ENCODE results near the gene MIER2.
A peak's percentile ranks its signal among the peaks of the same experiment; 100 is the strongest.

Gene MIER2

GRCh38 chr19:306151-306900 is 38.3 kb downstream of the MIER2 start:
- TF ChIP-seq, protein P1, sequence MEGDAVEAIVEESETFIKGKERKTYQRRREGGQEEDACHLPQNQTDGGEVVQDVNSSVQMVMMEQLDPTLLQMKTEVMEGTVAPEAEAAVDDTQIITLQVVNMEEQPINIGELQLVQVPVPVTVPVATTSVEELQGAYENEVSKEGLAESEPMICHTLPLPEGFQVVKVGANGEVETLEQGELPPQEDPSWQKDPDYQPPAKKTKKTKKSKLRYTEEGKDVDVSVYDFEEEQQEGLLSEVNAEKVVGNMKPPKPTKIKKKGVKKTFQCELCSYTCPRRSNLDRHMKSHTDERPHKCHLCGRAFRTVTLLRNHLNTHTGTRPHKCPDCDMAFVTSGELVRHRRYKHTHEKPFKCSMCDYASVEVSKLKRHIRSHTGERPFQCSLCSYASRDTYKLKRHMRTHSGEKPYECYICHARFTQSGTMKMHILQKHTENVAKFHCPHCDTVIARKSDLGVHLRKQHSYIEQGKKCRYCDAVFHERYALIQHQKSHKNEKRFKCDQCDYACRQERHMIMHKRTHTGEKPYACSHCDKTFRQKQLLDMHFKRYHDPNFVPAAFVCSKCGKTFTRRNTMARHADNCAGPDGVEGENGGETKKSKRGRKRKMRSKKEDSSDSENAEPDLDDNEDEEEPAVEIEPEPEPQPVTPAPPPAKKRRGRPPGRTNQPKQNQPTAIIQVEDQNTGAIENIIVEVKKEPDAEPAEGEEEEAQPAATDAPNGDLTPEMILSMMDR (IDR thresholded peaks at IDR 0.05; ENCODE audit: extremely low read depth, missing control alignments), result no peak
- no peak for DNase-seq (ENCODE audit: low spot score)

DNA sequence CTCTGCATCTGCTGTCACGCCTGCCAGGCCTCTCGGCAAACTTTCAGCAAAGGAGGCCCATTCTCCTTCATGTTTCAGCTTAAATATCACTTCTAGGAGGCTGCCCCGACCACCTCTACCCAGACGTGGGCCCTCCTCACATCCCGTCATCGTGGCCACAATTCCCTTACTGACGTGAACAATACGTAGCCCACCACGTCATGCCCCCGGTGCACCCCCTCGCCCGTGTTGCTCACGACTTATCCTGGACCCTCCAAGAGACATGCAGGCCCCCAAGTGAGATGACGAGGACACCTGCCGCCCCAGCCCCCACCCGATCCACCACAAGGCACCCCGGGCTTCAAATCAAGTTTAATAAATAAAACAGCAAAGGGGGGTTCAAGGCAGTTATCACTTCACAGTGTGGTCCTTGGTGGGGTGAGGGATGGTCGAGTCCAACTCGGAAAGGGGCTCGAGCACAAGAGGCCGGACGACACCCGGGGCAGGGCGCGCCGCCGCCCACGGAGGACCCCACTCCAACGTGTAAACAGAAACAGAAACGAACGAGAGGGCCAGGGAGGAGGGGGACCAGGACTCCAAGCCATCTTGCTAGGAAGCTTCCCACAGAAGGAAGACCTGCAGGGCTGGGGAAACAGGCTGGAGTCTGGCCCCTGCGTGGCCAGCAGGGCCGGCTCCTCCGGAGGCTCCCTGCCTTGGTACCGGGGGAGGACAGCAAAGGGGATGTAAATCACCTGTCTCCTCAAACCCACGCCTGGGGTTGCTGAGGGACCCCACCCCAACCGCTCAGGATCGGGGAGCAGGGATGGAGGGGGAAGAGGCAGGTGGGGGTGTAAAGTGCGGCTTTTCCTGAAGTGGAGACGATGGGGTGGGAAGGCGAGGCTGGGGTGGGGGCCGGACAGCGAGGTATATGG is 39.1 kb downstream of the MIER2 start:
- DNase-seq (ENCODE audit: low spot score), result no peak
- TF ChIP-seq, protein P1 (IDR thresholded peaks at IDR 0.05; ENCODE audit: extremely low read depth, missing control alignments), result no peak

DNA sequence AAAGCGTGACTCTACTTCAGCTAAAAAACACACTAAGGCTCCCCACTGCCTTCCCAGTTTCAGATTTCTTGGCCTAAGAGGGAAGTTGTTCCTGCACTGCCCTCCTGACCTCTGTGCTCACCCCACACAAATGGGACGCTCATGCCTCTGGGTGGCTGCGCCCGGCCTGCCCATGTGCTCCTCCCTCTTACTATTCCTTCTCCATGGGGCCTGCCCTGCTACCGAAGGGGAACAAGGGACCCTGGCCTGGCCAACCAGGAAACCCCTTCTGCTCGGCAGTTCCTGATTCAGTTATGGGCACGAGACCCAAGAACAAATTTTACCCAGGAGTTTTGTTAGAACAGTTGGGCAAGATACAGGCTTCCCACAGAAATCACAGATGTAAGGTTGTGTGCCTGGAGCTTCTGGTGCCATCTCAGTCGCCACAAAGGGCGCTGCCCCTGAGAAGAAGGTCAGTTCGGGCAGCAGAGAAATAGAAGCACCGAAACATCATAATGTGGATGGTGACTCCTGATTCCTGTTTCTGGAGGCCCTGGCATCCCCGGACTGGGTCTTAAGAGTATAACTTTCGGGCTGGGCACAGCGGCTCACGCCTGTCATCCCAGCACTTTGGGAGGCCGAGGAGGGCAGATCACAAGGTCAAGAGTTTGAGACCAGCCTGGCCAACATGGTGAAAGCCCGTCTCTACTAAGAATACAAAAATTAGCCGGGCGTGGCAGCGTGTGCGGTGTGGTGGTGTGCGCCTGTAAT is 47.9 kb downstream of the MIER2 start:
- DNase-seq (ENCODE audit: low spot score), result no peak
- TF ChIP-seq, protein P1 (IDR thresholded peaks at IDR 0.05; ENCODE audit: extremely low read depth, missing control alignments), result no peak

DNA sequence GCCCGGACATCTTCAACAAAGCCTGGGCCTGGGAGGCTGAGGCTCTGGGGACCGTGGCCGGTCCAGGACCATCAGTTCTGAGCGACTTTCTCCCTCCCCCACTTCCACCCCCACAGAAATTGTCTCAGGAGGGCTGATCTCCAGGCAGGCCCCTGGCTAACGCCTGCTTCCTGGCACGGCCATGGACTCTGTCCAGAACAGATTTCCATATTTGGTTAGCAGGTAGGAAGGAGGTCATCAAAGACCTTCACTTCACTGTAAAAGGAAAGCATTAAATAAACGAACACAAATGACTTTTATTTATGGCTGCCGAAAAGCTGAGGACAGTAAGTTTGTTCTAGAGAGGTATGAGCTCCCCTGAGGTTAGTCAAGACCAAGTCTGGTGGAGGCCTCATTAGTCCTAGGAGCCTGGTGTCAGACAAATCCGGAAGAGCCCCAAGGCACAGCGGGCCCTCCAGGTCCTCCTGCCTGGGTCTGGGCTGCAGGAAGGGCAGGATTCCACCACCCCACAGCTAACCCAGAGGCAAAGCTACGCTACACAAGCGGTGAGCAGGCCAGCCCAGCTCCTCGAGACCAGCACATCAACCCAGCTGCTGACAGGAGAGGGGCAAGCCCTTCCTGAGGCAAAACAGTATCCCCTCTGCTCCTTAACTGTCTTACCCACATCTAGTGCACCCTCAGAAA is 48.8 kb downstream of the MIER2 start:
- no peak for DNase-seq (ENCODE audit: low spot score)
- TF ChIP-seq, protein P1 (IDR thresholded peaks at IDR 0.05; ENCODE audit: extremely low read depth, missing control alignments), result no peak

GRCh38 chr19:294946-295686 is 49.5 kb downstream of the MIER2 start:
- TF ChIP-seq, protein P1 (IDR thresholded peaks at IDR 0.05; ENCODE audit: extremely low read depth, missing control alignments), result peak; percentile 86
- peak; percentile 85 for DNase-seq (ENCODE audit: low spot score)

DNA sequence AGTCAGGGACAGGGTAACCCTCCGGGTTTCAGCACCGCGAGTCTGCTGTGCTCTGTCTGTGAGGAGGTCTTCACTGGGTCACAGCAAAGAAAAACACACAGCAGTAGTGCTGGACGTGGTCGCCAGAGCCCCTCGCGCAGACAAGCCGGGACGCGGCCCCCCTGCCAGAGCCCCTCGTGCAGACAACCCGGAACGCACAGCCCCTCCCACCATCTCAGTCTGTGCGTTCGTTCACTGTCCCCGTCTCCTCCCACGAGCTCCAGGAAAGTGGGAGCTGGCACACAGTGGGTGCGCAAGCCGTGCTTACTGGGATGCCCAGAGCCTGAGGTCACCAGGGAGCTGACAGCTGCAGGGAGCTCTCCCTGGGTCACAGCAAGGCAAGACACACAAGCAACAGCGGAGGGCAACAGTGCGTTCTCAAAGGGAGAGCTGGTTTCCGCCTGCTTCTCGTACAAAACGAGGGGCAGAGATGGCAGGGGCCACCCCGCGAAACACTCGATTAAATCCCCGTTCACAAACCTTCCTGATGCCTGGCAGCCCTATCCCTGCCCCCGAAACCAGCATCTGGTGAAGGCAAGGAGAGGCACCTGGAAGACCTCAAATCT is 50.2 kb downstream of the MIER2 start:
- TF ChIP-seq, protein P1 (IDR thresholded peaks at IDR 0.05; ENCODE audit: extremely low read depth, missing control alignments), result no peak
- peak; percentile 53 for DNase-seq (ENCODE audit: low spot score)

Data from GM20000 (cell line).